ENCODE measurements around the gene C1QL2. TPM values are rescaled to one million over a fixed set of nuclear protein-coding genes. Genes with fewer than 3 reads are reported as not detected.

Gene C1QL2
- total and polyA plus RNA-seq, 2 experiments from 2014 or later: 0.69 to 0.87 TPM

- TF ChIP-seq ZNF462 (CRISPR knock-in tag; IDR thresholded peaks at IDR 0.05) (no peak), CREB1 (CRISPR knock-in tag; IDR thresholded peaks at IDR 0.05; ENCODE audit: low read depth) (no peak), JUNB (IDR thresholded peaks at IDR 0.05; ENCODE audit: unreplicated experiment) (no peak), CTCF (conservative IDR thresholded peaks at IDR 0.05; ENCODE audit: low read depth in 2 of 2) (no peak), EZH2 (IDR thresholded peaks at IDR 0.05; ENCODE audit: low read depth, unreplicated experiment) (peak; percentile 47), ZNF114 (CRISPR knock-in tag; IDR thresholded peaks at IDR 0.05) (no peak), ETS1 (IDR thresholded peaks at IDR 0.05) (no peak)
These were observed 570 bp downstream of the C1QL2 start (continued) for GRCh38 chr2:119157850-119158511.

Measured in GM23338 (cell line).